OCI-LY1 (cell line): ENCODE measurements around the gene ZNF664.

Experiments
- CTCF ChIP-seq: fragments of 200-600 bp; sonication (generic), shearing (Covaris generic); IDR thresholded peaks from 2 replicates; pipeline ENCODE4 v1.5.1; 2017; ENCODE audit warnings: mild to moderate bottlenecking, antibody characterized with exemption, low read length, moderate library complexity, mixed read lengths
- EZH2 ChIP-seq: fragments of 200-600 bp; sonication (generic), shearing (Covaris generic); IDR thresholded peaks from 2 replicates; pipeline ENCODE4 v1.8.0; 2017; ENCODE audit warnings: borderline replicate concordance, mixed run types, mild to moderate bottlenecking, antibody characterized with exemption, low read length, moderate library complexity, mixed read lengths

GRCh38 chr12:123952037-123952436 lies 21.0 kb upstream of the ZNF664 start:
- TF ChIP-seq CTCF (no peak), EZH2 (no peak)
